Mesothelial cell of epicardium (in vitro differentiated cells): ENCODE data around the gene FOXI3. TPM values are rescaled to one million over a fixed set of nuclear protein-coding genes. Genes with fewer than 3 reads are reported as not detected.

ENCODE experiments used
- DNase-seq, 2 experiments: peaks; one replicate each; pipeline ENCODE4 v3.0.0; 2021; ENCODE audit warnings: low spot score in 2 of 2; ENCODE audit not compliant: unreplicated experiment in 2 of 2
- H3K27ac Mint-ChIP-seq: 2 replicates; pipeline ENCODE4 v1.8.0; 2021; ENCODE audit warnings: mixed read lengths
- H3K27me3 Mint-ChIP-seq: 2 replicates; pipeline ENCODE4 v1.8.0; 2021; ENCODE audit warnings: low read depth, mixed read lengths
- H3K36me3 Mint-ChIP-seq: 2 replicates; pipeline ENCODE4 v1.8.0; 2021; ENCODE audit warnings: mixed read lengths
- H3K4me1 Mint-ChIP-seq: 2 replicates; pipeline ENCODE4 v1.8.0; 2021; ENCODE audit warnings: mixed read lengths
- H3K4me3 Mint-ChIP-seq: 2 replicates; pipeline ENCODE4 v1.8.0; 2021; ENCODE audit warnings: mild to moderate bottlenecking, moderate library complexity, mixed read lengths
- H3K9me3 Mint-ChIP-seq: 2 replicates; pipeline ENCODE4 v1.8.0; 2021; ENCODE audit warnings: mixed read lengths
- total RNA-seq: library from RNA; stranded (reverse); gene quantifications from 3 replicates; pipeline ENCODE4 v1.2.1, GENCODE V29; 2021
- TF ChIP-seq, protein P1 (sequence below): fragments of 200-600 bp; sonication (generic); IDR thresholded peaks from one replicate; pipeline ENCODE4 v1.5.0; 2021; ENCODE audit warnings: antibody characterized with exemption; ENCODE audit not compliant: unreplicated experiment

Gene FOXI3
- total RNA-seq, 1 donor from 2014 or later, result 0.40 TPM

DNA sequence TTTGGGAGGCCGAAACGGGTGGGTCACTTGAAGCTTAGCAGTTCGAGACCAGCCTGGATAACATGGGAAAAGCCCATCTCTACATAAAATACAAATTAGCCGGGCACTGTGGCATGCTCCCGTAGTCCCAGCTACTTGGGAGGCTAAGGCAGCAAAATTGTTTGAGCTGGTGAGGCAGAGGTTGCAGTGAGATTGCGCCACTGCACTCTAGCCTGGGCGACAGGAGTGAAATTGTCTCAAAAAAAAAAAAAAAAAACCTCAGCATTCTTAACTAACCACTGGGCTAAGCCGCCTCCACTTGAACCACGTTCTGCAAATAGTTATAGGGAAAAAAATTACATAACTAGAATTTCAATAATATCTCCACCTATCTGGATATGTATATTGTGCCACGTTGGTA is 2.3 kb downstream of the FOXI3 start:
- TF ChIP-seq, protein P1, sequence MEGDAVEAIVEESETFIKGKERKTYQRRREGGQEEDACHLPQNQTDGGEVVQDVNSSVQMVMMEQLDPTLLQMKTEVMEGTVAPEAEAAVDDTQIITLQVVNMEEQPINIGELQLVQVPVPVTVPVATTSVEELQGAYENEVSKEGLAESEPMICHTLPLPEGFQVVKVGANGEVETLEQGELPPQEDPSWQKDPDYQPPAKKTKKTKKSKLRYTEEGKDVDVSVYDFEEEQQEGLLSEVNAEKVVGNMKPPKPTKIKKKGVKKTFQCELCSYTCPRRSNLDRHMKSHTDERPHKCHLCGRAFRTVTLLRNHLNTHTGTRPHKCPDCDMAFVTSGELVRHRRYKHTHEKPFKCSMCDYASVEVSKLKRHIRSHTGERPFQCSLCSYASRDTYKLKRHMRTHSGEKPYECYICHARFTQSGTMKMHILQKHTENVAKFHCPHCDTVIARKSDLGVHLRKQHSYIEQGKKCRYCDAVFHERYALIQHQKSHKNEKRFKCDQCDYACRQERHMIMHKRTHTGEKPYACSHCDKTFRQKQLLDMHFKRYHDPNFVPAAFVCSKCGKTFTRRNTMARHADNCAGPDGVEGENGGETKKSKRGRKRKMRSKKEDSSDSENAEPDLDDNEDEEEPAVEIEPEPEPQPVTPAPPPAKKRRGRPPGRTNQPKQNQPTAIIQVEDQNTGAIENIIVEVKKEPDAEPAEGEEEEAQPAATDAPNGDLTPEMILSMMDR, result no peak
- no peak for DNase-seq

DNA sequence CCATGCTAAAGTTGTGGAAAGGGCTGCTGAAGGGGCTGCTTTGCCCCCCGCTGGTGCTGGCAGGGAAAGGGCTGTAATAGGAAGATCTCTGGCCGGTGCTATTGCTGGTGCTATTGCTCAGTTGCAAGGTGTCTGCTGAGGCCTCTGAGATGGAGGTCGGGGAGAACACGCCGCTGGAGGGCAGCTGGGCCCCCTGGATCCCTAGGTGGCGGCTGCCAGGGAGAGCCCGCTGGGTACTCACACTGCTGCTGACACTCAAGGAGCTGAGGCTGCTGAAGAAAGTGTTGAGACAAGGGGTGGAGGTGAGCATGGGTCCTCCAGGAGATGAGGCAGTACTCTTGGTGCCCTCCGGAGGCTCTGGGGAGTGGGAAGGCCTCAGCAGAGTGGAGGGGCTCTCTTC is 4.2 kb downstream of the FOXI3 start:
- H3K27ac Mint-ChIP-seq, result no peak overlapping the region
- no peak overlapping the region for H3K4me3 Mint-ChIP-seq
- TF ChIP-seq, protein P1, result no peak
- H3K9me3 Mint-ChIP-seq, result no peaks in the 10 kb centered on the region
- H3K27me3 Mint-ChIP-seq, result peaks cover 58% of the 10 kb centered on the region
- no peak for DNase-seq
- peaks cover 13% of the 10 kb centered on the region for H3K4me1 Mint-ChIP-seq
- H3K36me3 Mint-ChIP-seq, result no peaks in the 10 kb centered on the region

More for the DNA sequence above, 2.3 kb downstream of the FOXI3 start:
- H3K4me3 Mint-ChIP-seq, result no peak overlapping the region
- H3K27me3 Mint-ChIP-seq, result peaks cover 70% of the 10 kb centered on the region
- H3K9me3 Mint-ChIP-seq, result no peaks in the 10 kb centered on the region
- no peaks in the 10 kb centered on the region for H3K36me3 Mint-ChIP-seq
- H3K27ac Mint-ChIP-seq, result no peak overlapping the region
- peaks cover 5% of the 10 kb centered on the region for H3K4me1 Mint-ChIP-seq

DNA sequence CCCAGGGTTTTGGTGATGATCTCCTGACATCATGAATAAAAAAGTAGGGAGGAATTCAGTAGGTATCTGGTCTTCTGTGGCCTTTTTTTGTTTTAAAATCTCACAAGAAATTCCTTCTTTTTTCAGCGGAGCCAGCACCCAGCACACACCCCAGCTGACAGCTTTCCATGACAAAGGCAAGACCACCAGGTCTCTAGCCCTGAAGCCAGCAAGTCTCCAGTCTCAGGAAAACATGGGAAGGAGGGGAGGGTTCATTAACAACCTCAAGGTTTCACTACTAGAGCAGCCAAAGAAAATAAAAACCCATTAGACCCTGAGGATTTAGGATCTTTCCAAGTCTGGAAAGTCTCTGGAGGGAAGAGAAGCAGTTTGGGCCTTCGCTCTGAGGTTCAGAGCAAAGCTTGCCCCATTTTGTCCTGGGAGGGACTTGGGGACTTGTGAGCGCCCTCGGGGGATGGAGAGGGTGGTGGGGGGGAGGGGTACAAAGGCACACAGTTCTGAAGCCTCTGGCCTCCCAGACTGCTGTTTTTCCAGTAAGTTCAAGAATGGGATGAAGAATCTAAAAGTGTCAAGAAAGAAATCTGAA is 9.0 kb downstream of the FOXI3 start:
- Mint-ChIP-seq H3K9me3 (no peaks in the 10 kb centered on the region), H3K27me3 (peaks cover 27% of the 10 kb centered on the region), H3K36me3 (no peaks in the 10 kb centered on the region), H3K4me1 (peaks cover 8% of the 10 kb centered on the region), H3K27ac (no peak overlapping the region), H3K4me3 (no peak overlapping the region)
- TF ChIP-seq, protein P1, result no peak
- no peak for DNase-seq

DNA sequence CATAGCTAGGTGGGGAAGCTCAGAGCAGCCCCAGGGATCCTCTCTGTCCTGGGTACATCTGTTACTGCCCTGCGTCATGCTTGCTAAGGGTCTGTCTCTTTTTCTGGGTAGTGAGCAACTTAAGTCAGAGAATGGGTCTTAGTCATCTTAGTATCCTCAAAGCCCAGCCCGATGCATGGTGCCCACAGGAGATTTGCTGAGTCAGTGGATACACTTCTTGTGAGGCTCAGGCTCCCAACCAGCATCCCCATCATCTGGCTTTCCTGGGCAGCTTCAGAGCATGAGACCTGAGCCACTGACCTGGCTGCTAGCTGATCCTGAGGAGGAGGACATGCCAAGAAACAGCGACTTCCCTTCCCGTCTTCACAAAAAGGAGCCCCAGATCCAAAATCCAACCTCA is 10.0 kb downstream of the FOXI3 start:
- no peaks in the 10 kb centered on the region for H3K36me3 Mint-ChIP-seq
- H3K4me1 Mint-ChIP-seq, result peaks cover 8% of the 10 kb centered on the region
- TF ChIP-seq, protein P1, result no peak
- H3K4me3 Mint-ChIP-seq, result no peak overlapping the region
- H3K27ac Mint-ChIP-seq, result no peak overlapping the region
- no peak for DNase-seq
- H3K27me3 Mint-ChIP-seq, result peaks cover 17% of the 10 kb centered on the region
- H3K9me3 Mint-ChIP-seq, result no peaks in the 10 kb centered on the region

DNA sequence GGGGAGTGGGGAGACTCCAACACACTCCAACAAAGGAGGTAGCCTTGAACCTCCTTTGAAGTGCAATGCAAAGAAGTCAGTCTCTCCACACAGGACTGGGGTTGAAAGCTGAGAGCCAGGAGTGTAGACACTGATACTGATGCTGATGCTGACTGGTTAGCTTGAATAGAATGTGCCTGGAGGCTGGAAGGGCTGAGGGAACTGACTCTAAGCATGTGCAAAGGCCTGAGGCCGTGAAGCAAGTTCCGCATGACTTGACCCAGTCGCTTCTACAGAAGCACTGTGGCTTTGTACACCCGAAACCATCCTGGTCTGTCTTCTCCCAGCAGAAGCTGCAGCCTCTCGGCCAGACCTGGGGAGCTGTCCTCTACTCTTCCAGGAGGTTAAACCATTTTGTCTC is 10.4 kb downstream of the FOXI3 start:
- Mint-ChIP-seq H3K27me3 (peaks cover 13% of the 10 kb centered on the region), H3K9me3 (no peaks in the 10 kb centered on the region), H3K36me3 (no peaks in the 10 kb centered on the region), H3K4me1 (peaks cover 8% of the 10 kb centered on the region), H3K27ac (no peak overlapping the region), H3K4me3 (no peak overlapping the region)
- TF ChIP-seq, protein P1, result no peak
- DNase-seq, result no peak

DNA sequence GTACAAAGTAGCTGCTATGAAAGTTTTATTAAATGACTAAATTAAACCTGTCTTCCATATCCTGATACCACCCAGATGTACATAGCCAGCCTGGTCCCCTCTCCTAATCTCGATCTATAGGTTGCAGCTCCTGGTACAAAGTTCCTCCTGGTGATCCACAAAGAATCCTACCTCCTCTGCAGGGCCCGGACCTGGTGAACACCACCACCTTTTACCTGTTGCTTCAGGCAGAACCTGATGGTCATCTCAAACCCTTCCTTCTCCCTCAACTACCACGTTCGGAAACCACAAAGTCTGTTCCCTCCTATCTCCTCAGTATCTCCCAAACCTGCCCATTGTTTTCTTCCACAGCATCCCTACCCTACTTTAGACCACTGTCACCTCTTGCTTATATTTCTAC is 15.5 kb downstream of the FOXI3 start:
- Mint-ChIP-seq H3K9me3 (peaks cover 9% of the 10 kb centered on the region), H3K27ac (no peak overlapping the region), H3K4me1 (no peaks in the 10 kb centered on the region), H3K27me3 (peaks cover 8% of the 10 kb centered on the region), H3K36me3 (no peaks in the 10 kb centered on the region), H3K4me3 (no peak overlapping the region)
- DNase-seq, result no peak
- TF ChIP-seq, protein P1, result no peak
